ENCODE results near the gene ODF2. TPM values are rescaled to one million over a fixed set of nuclear protein-coding genes. Genes with fewer than 3 reads are reported as not detected.
"Not testable (repeated sequence)": the region's sequence is repeated elsewhere in the genome, so short reads cannot be mapped to it uniquely, and the experiment has no call there.

Gene ODF2
- 10 to 100 TPM; 64.9 to 65.0 TPM for total RNA-seq

- Mint-ChIP-seq H3K9me3 (no peaks in the 10 kb centered on the region), H3K27ac (peak within 1 kb of the TSS; percentile 94)
- POLR2A ChIA-PET, result interaction anchor here (0.6 to 1.0 kb wide), 6 partner anchors 10 to 426 kb away, joined by 3 to 5 read pairs (median 3); partner anchors contain the start of gene LRRC8A
Observed at GRCh38 chr9:128455849-128456612, at the start of gene ODF2. Gene ODF2 (plus strand): TSS chr9:128456006. CDS start chr9:128456092, 86 bp downstream.

GRCh38 chr9:128406848-128407391, 48.9 kb upstream of the ODF2 start:
- Mint-ChIP-seq H3K27me3 (peaks cover 37% of the 10 kb centered on the region), H3K9me3 (no peaks in the 10 kb centered on the region), H3K27ac (no peak overlapping the region), H3K36me3 (no peaks in the 10 kb centered on the region), H3K4me3 (no peak overlapping the region), H3K4me1 (no peaks in the 10 kb centered on the region)
- POLR2A ChIA-PET, result no interaction called here
- ATAC-seq (ENCODE audit: low read depth), result no peak
- DNase-seq, result no peak

More at GRCh38 chr9:128455849-128456612, at the start of gene ODF2:
- peaks cover 18% of the 10 kb centered on the region for H3K4me1 Mint-ChIP-seq
- H3K4me3 Mint-ChIP-seq, result peak within 1 kb of the TSS; percentile 96
- peak; percentile 89 for ATAC-seq (ENCODE audit: low read depth)
- peak; percentile 99 for DNase-seq
- H3K27me3 Mint-ChIP-seq, result no peaks in the 10 kb centered on the region
- peaks cover 16% of the 10 kb centered on the region for H3K36me3 Mint-ChIP-seq

GRCh38 chr9:128408963-128409431, 46.8 kb upstream of the ODF2 start:
- H3K4me1 Mint-ChIP-seq, result peaks cover 1% of the 10 kb centered on the region
- ATAC-seq (ENCODE audit: low read depth) (no peak), DNase-seq (no peak)
- H3K27me3 Mint-ChIP-seq, result peaks cover 42% of the 10 kb centered on the region
- POLR2A ChIA-PET, result no interaction called here
- H3K9me3 Mint-ChIP-seq, result no peaks in the 10 kb centered on the region
- no peaks in the 10 kb centered on the region for H3K36me3 Mint-ChIP-seq
- no peak overlapping the region for H3K27ac Mint-ChIP-seq
- H3K4me3 Mint-ChIP-seq, result no peak overlapping the region

- Mint-ChIP-seq H3K27me3 (peaks cover 42% of the 10 kb centered on the region), H3K4me1 (peaks cover 1% of the 10 kb centered on the region), H3K9me3 (no peaks in the 10 kb centered on the region), H3K36me3 (no peaks in the 10 kb centered on the region), H3K27ac (no peak overlapping the region), H3K4me3 (no peak overlapping the region)
- POLR2A ChIA-PET, result no interaction called here
- no peak for ATAC-seq (ENCODE audit: low read depth)
- DNase-seq, result no peak
Observed at GRCh38 chr9:128409450-128409849, 46.4 kb upstream of the ODF2 start.

GRCh38 chr9:128409978-128410377, 45.8 kb upstream of the ODF2 start:
- H3K4me3 Mint-ChIP-seq, result no peak overlapping the region
- DNase-seq, result no peak
- ATAC-seq (ENCODE audit: low read depth), result no peak
- peaks cover 44% of the 10 kb centered on the region for H3K27me3 Mint-ChIP-seq
- POLR2A ChIA-PET, result no interaction called here
- no peaks in the 10 kb centered on the region for H3K36me3 Mint-ChIP-seq
- peaks cover 1% of the 10 kb centered on the region for H3K4me1 Mint-ChIP-seq
- no peaks in the 10 kb centered on the region for H3K9me3 Mint-ChIP-seq
- no peak overlapping the region for H3K27ac Mint-ChIP-seq

GRCh38 chr9:128411364-128412119, 44.3 kb upstream of the ODF2 start:
- Mint-ChIP-seq H3K27ac (no peak overlapping the region), H3K9me3 (no peaks in the 10 kb centered on the region), H3K27me3 (peaks cover 55% of the 10 kb centered on the region), H3K36me3 (no peaks in the 10 kb centered on the region), H3K4me1 (peaks cover 3% of the 10 kb centered on the region), H3K4me3 (no peak overlapping the region)
- POLR2A ChIA-PET, result interaction anchor here (1.7 kb wide), 1 partner anchor 49 kb away, joined by 6 read pairs; no protein-coding TSS in a partner anchor
- ATAC-seq (ENCODE audit: low read depth) (no peak), DNase-seq (no peak)

- Mint-ChIP-seq H3K27me3 (peaks cover 54% of the 10 kb centered on the region), H3K36me3 (no peaks in the 10 kb centered on the region), H3K27ac (no peak overlapping the region), H3K4me1 (peaks cover 4% of the 10 kb centered on the region), H3K4me3 (no peak overlapping the region), H3K9me3 (no peaks in the 10 kb centered on the region)
- DNase-seq, result peak; percentile 72
- ATAC-seq (ENCODE audit: low read depth), result peak; percentile 50
- POLR2A ChIA-PET, result interaction anchor here (0.7 to 1.7 kb wide), 2 partner anchors 21 to 50 kb away, joined by 6 to 8 read pairs; no protein-coding TSS in a partner anchor
Observed at GRCh38 chr9:128412120-128412790, 43.6 kb upstream of the ODF2 start.

- ATAC-seq (ENCODE audit: low read depth); H3K4me1 Mint-ChIP-seq; DNase-seq; H3K4me3 Mint-ChIP-seq; H3K36me3 Mint-ChIP-seq; POLR2A ChIA-PET; H3K27ac Mint-ChIP-seq; H3K9me3 Mint-ChIP-seq: not testable (repeated sequence)
- H3K27me3 Mint-ChIP-seq, result peaks cover 59% of the 10 kb centered on the region
Observed at GRCh38 chr9:128413728-128414127, 42.1 kb upstream of the ODF2 start.

GRCh38 chr9:128414461-128414860, 41.3 kb upstream of the ODF2 start:
- ATAC-seq (ENCODE audit: low read depth) (no peak), DNase-seq (no peak)
- Mint-ChIP-seq H3K36me3 (no peaks in the 10 kb centered on the region), H3K9me3 (no peaks in the 10 kb centered on the region), H3K27me3 (peaks cover 65% of the 10 kb centered on the region), H3K27ac (no peak overlapping the region), H3K4me1 (peaks cover 4% of the 10 kb centered on the region), H3K4me3 (no peak overlapping the region)
- POLR2A ChIA-PET, result no interaction called here

GRCh38 chr9:128415281-128415680, 40.5 kb upstream of the ODF2 start:
- no peak overlapping the region for H3K27ac Mint-ChIP-seq
- H3K9me3 Mint-ChIP-seq, result no peaks in the 10 kb centered on the region
- DNase-seq (no peak), ATAC-seq (ENCODE audit: low read depth) (no peak)
- no peaks in the 10 kb centered on the region for H3K36me3 Mint-ChIP-seq
- POLR2A ChIA-PET, result no interaction called here
- no peak overlapping the region for H3K4me3 Mint-ChIP-seq
- peaks cover 6% of the 10 kb centered on the region for H3K4me1 Mint-ChIP-seq
- peaks cover 63% of the 10 kb centered on the region for H3K27me3 Mint-ChIP-seq

GRCh38 chr9:128416014-128416413, 39.8 kb upstream of the ODF2 start:
- H3K4me3 Mint-ChIP-seq, result no peak overlapping the region
- POLR2A ChIA-PET, result no interaction called here
- H3K27me3 Mint-ChIP-seq, result peaks cover 56% of the 10 kb centered on the region

GRCh38 chr9:128416432-128417019, 39.3 kb upstream of the ODF2 start:
- H3K9me3 Mint-ChIP-seq, result no peaks in the 10 kb centered on the region
- no peak overlapping the region for H3K27ac Mint-ChIP-seq
- no peak for DNase-seq
- H3K36me3 Mint-ChIP-seq, result no peaks in the 10 kb centered on the region
- peaks cover 6% of the 10 kb centered on the region for H3K4me1 Mint-ChIP-seq
- no peak for ATAC-seq (ENCODE audit: low read depth)
- H3K4me3 Mint-ChIP-seq, result no peak overlapping the region
- POLR2A ChIA-PET, result no interaction called here
- peaks cover 51% of the 10 kb centered on the region for H3K27me3 Mint-ChIP-seq

More at GRCh38 chr9:128416014-128416413, 39.8 kb upstream of the ODF2 start:
- Mint-ChIP-seq H3K36me3 (no peaks in the 10 kb centered on the region), H3K9me3 (no peaks in the 10 kb centered on the region), H3K27ac (no peak overlapping the region), H3K4me1 (peaks cover 6% of the 10 kb centered on the region)
- DNase-seq (no peak), ATAC-seq (ENCODE audit: low read depth) (no peak)
